Measurements from ENCODE around the gene GSTA3. TPM values are rescaled to one million over a fixed set of nuclear protein-coding genes. Genes with fewer than 3 reads are reported as not detected.
"Not testable (repeated sequence)": the region's sequence is repeated elsewhere in the genome, so short reads cannot be mapped to it uniquely, and the experiment has no call there.

The GSTA3 gene
- total RNA-seq, 6 experiments from 2014 or later = not detected

DNA sequence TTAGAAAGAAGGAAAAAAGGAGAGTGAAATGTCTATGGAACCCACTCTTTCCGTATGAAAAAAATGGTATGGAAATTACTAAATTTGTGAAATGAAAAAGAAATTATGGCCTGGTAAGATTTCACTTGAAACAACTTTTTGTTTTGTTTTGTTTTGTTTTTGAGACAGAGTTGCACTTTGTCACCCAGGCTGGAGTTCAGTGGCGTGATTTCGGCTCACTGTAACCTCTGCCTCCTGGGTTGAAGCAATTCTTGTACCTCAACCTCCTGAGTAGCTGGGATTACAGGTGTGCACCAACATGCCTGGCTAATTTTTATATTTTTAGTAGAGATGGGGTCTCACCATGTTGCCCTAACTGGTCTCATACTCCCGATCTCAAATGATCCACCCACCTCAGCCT is 51.1 kb downstream of the GSTA3 start:
- H3K27ac Mint-ChIP-seq = no peak overlapping the region
- H3K9me3 Mint-ChIP-seq = no peaks in the 10 kb centered on the region
- no peak for DNase-seq
- TF ChIP-seq, protein P1, sequence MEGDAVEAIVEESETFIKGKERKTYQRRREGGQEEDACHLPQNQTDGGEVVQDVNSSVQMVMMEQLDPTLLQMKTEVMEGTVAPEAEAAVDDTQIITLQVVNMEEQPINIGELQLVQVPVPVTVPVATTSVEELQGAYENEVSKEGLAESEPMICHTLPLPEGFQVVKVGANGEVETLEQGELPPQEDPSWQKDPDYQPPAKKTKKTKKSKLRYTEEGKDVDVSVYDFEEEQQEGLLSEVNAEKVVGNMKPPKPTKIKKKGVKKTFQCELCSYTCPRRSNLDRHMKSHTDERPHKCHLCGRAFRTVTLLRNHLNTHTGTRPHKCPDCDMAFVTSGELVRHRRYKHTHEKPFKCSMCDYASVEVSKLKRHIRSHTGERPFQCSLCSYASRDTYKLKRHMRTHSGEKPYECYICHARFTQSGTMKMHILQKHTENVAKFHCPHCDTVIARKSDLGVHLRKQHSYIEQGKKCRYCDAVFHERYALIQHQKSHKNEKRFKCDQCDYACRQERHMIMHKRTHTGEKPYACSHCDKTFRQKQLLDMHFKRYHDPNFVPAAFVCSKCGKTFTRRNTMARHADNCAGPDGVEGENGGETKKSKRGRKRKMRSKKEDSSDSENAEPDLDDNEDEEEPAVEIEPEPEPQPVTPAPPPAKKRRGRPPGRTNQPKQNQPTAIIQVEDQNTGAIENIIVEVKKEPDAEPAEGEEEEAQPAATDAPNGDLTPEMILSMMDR (IDR thresholded peaks at IDR 0.05) = no peak
- H3K4me3 Mint-ChIP-seq = no peak overlapping the region
- no peaks in the 10 kb centered on the region for H3K4me1 Mint-ChIP-seq (ENCODE audit: low read depth)
- H3K27me3 Mint-ChIP-seq (ENCODE audit: insufficient read depth) = peaks cover 65% of the 10 kb centered on the region
- H3K36me3 Mint-ChIP-seq (ENCODE audit: low read depth) = no peaks in the 10 kb centered on the region

DNA sequence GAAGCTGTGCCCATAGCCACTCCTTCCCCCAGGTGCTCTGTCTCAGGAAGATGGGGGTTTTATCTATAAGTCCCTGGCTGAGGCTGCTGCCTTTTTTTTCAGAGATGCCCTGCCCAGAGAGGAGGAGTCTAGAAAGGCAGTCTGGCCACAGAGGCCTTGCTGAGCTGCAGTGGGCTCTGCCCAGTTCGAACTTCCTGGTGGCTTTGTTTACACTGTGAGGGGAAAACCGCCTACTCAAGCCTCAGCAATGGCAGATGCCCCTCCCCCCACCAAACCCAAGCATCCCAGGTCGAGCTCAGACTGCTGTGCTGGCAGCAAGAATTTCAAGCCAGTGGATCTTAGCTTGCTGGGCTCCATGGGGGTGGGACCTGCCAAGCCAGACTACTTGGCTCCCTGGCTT is 53.4 kb downstream of the GSTA3 start:
- DNase-seq; H3K9me3 Mint-ChIP-seq; H3K27ac Mint-ChIP-seq; H3K4me1 Mint-ChIP-seq (ENCODE audit: low read depth); H3K4me3 Mint-ChIP-seq; H3K36me3 Mint-ChIP-seq (ENCODE audit: low read depth): not testable (repeated sequence)
- peaks cover 72% of the 10 kb centered on the region for H3K27me3 Mint-ChIP-seq (ENCODE audit: insufficient read depth)

DNA sequence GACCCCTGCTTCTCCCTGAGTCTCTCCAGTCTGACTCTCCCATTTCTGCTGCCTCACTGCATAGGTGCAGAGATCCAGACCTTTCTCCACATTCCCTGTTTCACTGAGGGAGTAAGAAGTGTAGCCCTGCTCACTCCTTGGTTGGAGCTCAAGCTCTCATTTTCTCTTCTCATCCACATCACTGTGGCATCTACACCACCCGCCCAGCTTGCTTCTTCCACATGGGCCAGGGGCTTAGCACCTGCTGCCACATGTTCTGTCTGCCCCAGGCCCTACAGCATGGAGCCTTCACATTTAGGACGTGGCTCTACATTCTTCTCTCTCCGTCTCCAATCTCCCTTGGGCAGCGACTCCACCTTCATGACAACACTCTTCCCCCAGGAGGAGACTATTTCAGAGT is 60.4 kb downstream of the GSTA3 start:
- Mint-ChIP-seq H3K27ac (no peak overlapping the region), H3K27me3 (ENCODE audit: insufficient read depth) (peaks cover 51% of the 10 kb centered on the region), H3K36me3 (ENCODE audit: low read depth) (peaks cover 6% of the 10 kb centered on the region; the same call in 1 of the 2 replicates), H3K4me3 (no peak overlapping the region), H3K9me3 (peaks cover 12% of the 10 kb centered on the region; the same call in 1 of the 2 replicates), H3K4me1 (ENCODE audit: low read depth) (no peaks in the 10 kb centered on the region)
- no peak for DNase-seq
- TF ChIP-seq, protein P1 (IDR thresholded peaks at IDR 0.05) = no peak

Other genes with a start within 250 kb of the GSTA3 start
- gene TMEM14A, start 238.6 kb downstream of the GSTA3 start, total RNA-seq (2021; fragmentation: NEBNext Ultra II Directional; extraction: Animal tissue kit (Norgen Biotek cat#: 25700)) = 10 to 100 TPM; 36.3 to 48.0 (median 45.0) TPM
- gene GSTA2, start 146.2 kb downstream of the GSTA3 start, total RNA-seq (2021; fragmentation: NEBNext Ultra II Directional; extraction: Animal tissue kit (Norgen Biotek cat#: 25700)) = not detected
- gene GSTA1, start 105.9 kb downstream of the GSTA3 start, total RNA-seq (2021; fragmentation: NEBNext Ultra II Directional; extraction: Animal tissue kit (Norgen Biotek cat#: 25700)) = under 1 TPM in 3 of 6 experiments, not detected in 3; 0.23 to 0.47 (median 0.28) TPM
- not detected for gene GSTA5, start 68.9 kb downstream of the GSTA3 start, total RNA-seq (2021; fragmentation: NEBNext Ultra II Directional; extraction: Animal tissue kit (Norgen Biotek cat#: 25700))
- gene GSTA4, start 85.6 kb upstream of the GSTA3 start, total RNA-seq (2021; fragmentation: NEBNext Ultra II Directional; extraction: Animal tissue kit (Norgen Biotek cat#: 25700)) = 10 to 100 TPM; 15.5 to 21.2 (median 19.7) TPM
- gene CILK1, start 152.1 kb upstream of the GSTA3 start, total RNA-seq (2021; fragmentation: NEBNext Ultra II Directional; extraction: Animal tissue kit (Norgen Biotek cat#: 25700)) = 10 to 100 TPM; 13.6 to 17.8 (median 16.2) TPM
- 100 to 1,000 TPM; 105 to 135 (median 122) TPM for gene FBXO9, start 155.7 kb upstream of the GSTA3 start, total RNA-seq (2021; fragmentation: NEBNext Ultra II Directional; extraction: Animal tissue kit (Norgen Biotek cat#: 25700))
- not detected for gene GCM1, start 239.1 kb upstream of the GSTA3 start, total RNA-seq (2021; fragmentation: NEBNext Ultra II Directional; extraction: Animal tissue kit (Norgen Biotek cat#: 25700))